Endothelial cell of umbilical vein (primary cell): Measurements from ENCODE around the gene CATSPERD.

Source experiments
- CTCF ChIP-seq, 2 donors: IDR thresholded peaks; 1 replicate in 1 of 2; 2 replicates in 1 of 2; pipeline ENCODE4 v1.5.1; 2011; ENCODE audit warnings: low read length in 2 of 2, mild to moderate bottlenecking in 2 of 2, moderate library complexity in 2 of 2, control low read depth in 1 of 2, inconsistent platforms in 1 of 2, low read depth in 1 of 2; ENCODE audit not compliant: insufficient read depth in 1 of 2; ENCODE audit errors: extremely low read depth in 1 of 2
- EZH2 ChIP-seq: IDR thresholded peaks from 2 replicates; pipeline ENCODE4 v1.6.1; 2012; ENCODE audit warnings: borderline replicate concordance, low read depth, mild to moderate bottlenecking, moderate library complexity, low read length, inconsistent platforms; ENCODE audit not compliant: severe bottlenecking
- FOS ChIP-seq: IDR thresholded peaks from 2 replicates; pipeline ENCODE4 v1.6.1; 2011; ENCODE audit warnings: mild to moderate bottlenecking, low read length, moderate library complexity, borderline replicate concordance; ENCODE audit not compliant: insufficient read depth
- GATA2 ChIP-seq: IDR thresholded peaks from 2 replicates; pipeline ENCODE4 v1.7.0; 2011; ENCODE audit warnings: low read depth, mild to moderate bottlenecking, moderate library complexity, mixed read lengths, low read length; ENCODE audit not compliant: insufficient read length, insufficient read depth
- JUN ChIP-seq: IDR thresholded peaks from 2 replicates; pipeline ENCODE4 v1.6.1; 2011; ENCODE audit warnings: borderline replicate concordance, low read depth; ENCODE audit not compliant: insufficient read length, insufficient read depth
- MAX ChIP-seq: IDR thresholded peaks from 2 replicates; pipeline ENCODE4 v1.6.1; 2011; ENCODE audit not compliant: insufficient read depth, insufficient read length
- MYC ChIP-seq: IDR thresholded peaks from one replicate; pipeline ENCODE4 v1.6.1; 2011; ENCODE audit warnings: mild to moderate bottlenecking, low read depth, low read length
- POLR2A ChIP-seq: IDR thresholded peaks from 2 replicates; pipeline ENCODE4 v1.6.1; 2012; ENCODE audit warnings: low read depth, mild to moderate bottlenecking, control low read depth, low read length
- POLR2AphosphoS5 ChIP-seq: IDR thresholded peaks from 2 replicates; pipeline ENCODE4 v1.6.1; 2012; ENCODE audit warnings: low read depth, mild to moderate bottlenecking, control low read depth, low read length, moderate library complexity; ENCODE audit not compliant: insufficient read depth

- TF ChIP-seq CTCF (IDR thresholded peaks at IDR 0.05; ENCODE audit: extremely low read depth in 1 of 2, insufficient read depth in 1 of 2, low read depth in 1 of 2, low read length in 2 of 2): no peak
- TF ChIP-seq POLR2AphosphoS5: no peak
- TF ChIP-seq POLR2A: no peak
- no peak for TF ChIP-seq EZH2
- TF ChIP-seq MYC: no peak
- no peak for TF ChIP-seq JUN
- no peak for TF ChIP-seq GATA2
- TF ChIP-seq MAX: no peak
- no peak for TF ChIP-seq FOS
These were observed 88.6 kb downstream of the CATSPERD start for GRCh38 chr19:5809053-5809452.
